HUES64 (cell line): ENCODE results near the gene PAQR4.
"Not testable (repeated sequence)": the region's sequence is repeated elsewhere in the genome, so short reads cannot be mapped to it uniquely, and the experiment has no call there.

Experiments
- H3K27ac ChIP-seq: 2 replicates; pipeline ENCODE4 v1.7.0; 2013; ENCODE audit warnings: low read depth, low read length, inconsistent platforms
- H3K27me3 ChIP-seq: 2 replicates; pipeline ENCODE4 v1.6.1; 2013; ENCODE audit warnings: mild to moderate bottlenecking, low read length; ENCODE audit not compliant: insufficient read depth
- H3K36me3 ChIP-seq: 2 replicates; pipeline ENCODE4 v1.6.1; 2013; ENCODE audit warnings: mild to moderate bottlenecking, low read length; ENCODE audit not compliant: insufficient read depth
- H3K4me1 ChIP-seq: 2 replicates; pipeline ENCODE4 v1.6.1; 2013; ENCODE audit warnings: mild to moderate bottlenecking, low read length, moderate library complexity; ENCODE audit not compliant: insufficient read depth
- H3K4me3 ChIP-seq: 2 replicates; pipeline ENCODE4 v1.5.1; 2013; ENCODE audit warnings: mild to moderate bottlenecking, low read length, moderate library complexity
- H3K9ac ChIP-seq: 2 replicates; pipeline ENCODE4 v1.6.1; 2013; ENCODE audit warnings: mild to moderate bottlenecking, low read depth, low read length
- H3K9me3 ChIP-seq: 2 replicates; pipeline ENCODE4 v1.6.1; 2013; ENCODE audit warnings: low read depth, low read length; ENCODE audit not compliant: insufficient read depth
- WGBS: fragments of 150-250, 120-280 bp; methylation state at CpG from one replicate; pipeline ENCODE4 v1.1.7; 2013; ENCODE audit warnings: missing lambda C conversion rate; 5-methylcytosine and 5-hydroxymethylcytosine counted together

Gene PAQR4

DNA sequence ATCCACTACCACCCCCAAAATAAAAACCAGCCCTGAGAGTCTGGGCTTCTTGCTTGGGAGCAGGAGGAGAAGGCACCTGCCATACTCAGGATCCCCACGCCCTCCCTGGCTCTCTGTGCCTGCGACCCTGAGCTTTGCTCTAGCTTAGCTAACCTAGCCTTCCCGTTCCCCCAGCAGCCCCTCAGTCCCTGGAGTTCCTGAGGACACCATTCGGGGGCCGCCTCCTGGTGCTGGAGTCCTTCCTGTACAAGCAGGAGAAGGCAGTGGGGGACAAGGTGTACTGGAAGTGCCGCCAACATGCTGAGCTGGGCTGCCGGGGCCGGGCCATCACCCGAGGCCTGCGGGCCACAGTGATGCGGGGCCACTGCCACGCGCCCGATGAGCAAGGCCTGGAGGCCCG, 38.9 kb upstream of the PAQR4 start:
- Histone ChIP-seq H3K9ac (no peak overlapping the region), H3K27ac (no peak overlapping the region), H3K9me3 (no peaks in the 10 kb centered on the region), H3K4me3 (no peak overlapping the region), H3K27me3 (no peaks in the 10 kb centered on the region), H3K4me1 (peaks cover 5% of the 10 kb centered on the region), H3K36me3 (peaks cover 3% of the 10 kb centered on the region)
- 95% methylated on average over 15 of the region's 15 CpGs for WGBS

GRCh38 chr16:2931231-2931914, 37.8 kb upstream of the PAQR4 start:
- 93% methylated on average over 13 of the region's 13 CpGs for WGBS
- H3K9ac ChIP-seq: not testable (repeated sequence)

GRCh38 chr16:2933136-2933535, 36.0 kb upstream of the PAQR4 start:
- H3K4me3 ChIP-seq: no peak overlapping the region
- H3K36me3 ChIP-seq: peaks cover 3% of the 10 kb centered on the region
- no peak overlapping the region for H3K9ac ChIP-seq
- no peaks in the 10 kb centered on the region for H3K9me3 ChIP-seq
- H3K4me1 ChIP-seq: no peaks in the 10 kb centered on the region
- 95% methylated on average over 30 of the region's 30 CpGs for WGBS
- no peaks in the 10 kb centered on the region for H3K27me3 ChIP-seq
- no peak overlapping the region for H3K27ac ChIP-seq

More at GRCh38 chr16:2931231-2931914, 37.8 kb upstream of the PAQR4 start:
- H3K27ac ChIP-seq, H3K9me3 ChIP-seq, H3K4me1 ChIP-seq, H3K36me3 ChIP-seq, H3K4me3 ChIP-seq, H3K27me3 ChIP-seq: not testable (repeated sequence)

GRCh38 chr16:2933701-2934100, 35.4 kb upstream of the PAQR4 start:
- WGBS: 95% methylated on average over 22 of the region's 22 CpGs
- Histone ChIP-seq H3K4me1 (no peaks in the 10 kb centered on the region), H3K9ac (no peak overlapping the region), H3K27me3 (no peaks in the 10 kb centered on the region), H3K36me3 (peaks cover 3% of the 10 kb centered on the region), H3K9me3 (no peaks in the 10 kb centered on the region), H3K27ac (no peak overlapping the region), H3K4me3 (no peak overlapping the region)

DNA sequence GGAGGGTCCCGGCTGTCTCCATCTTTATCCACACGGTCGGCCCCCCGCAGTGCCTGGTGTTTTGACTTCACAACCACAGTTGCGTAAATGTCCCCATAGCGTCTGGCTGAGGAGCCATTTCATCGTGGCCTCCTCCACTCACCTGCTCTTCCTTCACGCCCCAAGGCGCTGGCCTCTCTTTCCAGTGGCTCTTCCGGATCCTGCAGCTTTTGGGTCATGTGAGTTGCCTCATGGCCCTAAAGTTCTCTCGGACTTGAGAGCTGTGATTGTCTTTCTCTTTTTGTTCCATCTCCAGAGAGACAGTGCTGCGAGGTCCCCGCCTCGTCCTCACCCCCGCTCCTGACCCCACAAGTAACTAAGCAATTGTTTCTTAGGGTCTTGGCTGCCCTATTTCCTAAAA, 34.7 kb upstream of the PAQR4 start:
- Histone ChIP-seq H3K9ac (no peak overlapping the region), H3K4me1 (no peaks in the 10 kb centered on the region), H3K27me3 (no peaks in the 10 kb centered on the region), H3K36me3 (peaks cover 8% of the 10 kb centered on the region), H3K27ac (no peak overlapping the region), H3K4me3 (no peak overlapping the region), H3K9me3 (no peaks in the 10 kb centered on the region)
- 94% methylated on average over 15 of the region's 15 CpGs for WGBS

DNA sequence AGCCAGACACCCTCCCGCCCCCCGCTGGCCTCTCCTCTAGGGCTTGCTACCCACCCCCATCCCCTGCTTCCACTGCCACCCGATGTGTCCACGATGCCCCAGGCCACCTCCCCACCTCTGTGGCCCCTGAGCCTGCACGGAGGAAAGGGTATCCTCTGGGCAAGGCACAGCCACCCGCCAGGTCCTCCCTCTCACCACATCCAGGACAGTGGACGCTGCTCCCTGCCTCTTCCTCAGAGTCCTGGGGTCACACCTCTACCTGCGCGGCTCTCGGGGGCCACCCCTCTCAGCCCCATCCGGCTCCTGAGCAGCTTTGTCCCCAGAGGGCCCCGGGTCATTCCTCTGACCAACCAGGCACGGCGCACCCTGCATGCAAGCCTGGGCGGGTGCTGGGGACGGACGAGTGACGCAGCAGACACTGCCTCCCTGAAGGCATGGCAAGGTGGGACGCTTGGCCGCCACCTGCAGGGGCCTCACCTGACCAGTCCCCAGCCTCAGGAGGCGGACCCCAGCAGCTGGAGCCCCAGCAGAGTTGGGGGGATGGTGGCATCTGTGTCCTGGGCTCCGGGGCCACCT, 32.6 kb upstream of the PAQR4 start:
- Histone ChIP-seq H3K9me3 (no peaks in the 10 kb centered on the region), H3K4me1 (no peaks in the 10 kb centered on the region), H3K36me3 (peaks cover 7% of the 10 kb centered on the region; the same call in 1 of the 2 replicates), H3K9ac (no peak overlapping the region), H3K27me3 (no peaks in the 10 kb centered on the region), H3K27ac (no peak overlapping the region), H3K4me3 (no peak overlapping the region)
- WGBS: 92% methylated on average over 22 of the region's 22 CpGs

DNA sequence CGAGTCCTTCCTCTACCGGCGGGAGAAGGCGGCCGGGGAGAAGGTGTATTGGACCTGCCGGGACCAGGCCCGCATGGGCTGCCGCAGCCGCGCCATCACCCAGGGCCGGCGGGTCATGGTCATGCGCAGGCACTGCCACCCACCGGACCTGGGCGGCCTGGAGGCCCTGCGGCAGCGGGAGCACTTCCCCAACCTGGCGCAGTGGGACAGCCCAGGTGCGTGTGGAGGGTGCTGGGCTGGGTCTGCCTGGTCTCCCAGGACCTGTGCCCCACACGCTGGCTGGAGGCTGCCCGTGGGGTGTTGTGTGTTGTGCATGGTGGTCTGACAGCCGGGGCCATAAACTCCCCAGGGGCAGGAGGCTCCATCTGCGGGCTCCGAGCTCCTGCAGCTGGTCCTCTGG, 32.0 kb upstream of the PAQR4 start:
- Histone ChIP-seq H3K27ac (no peak overlapping the region), H3K36me3 (peaks cover 7% of the 10 kb centered on the region; the same call in 1 of the 2 replicates), H3K4me1 (no peaks in the 10 kb centered on the region), H3K9me3 (no peaks in the 10 kb centered on the region), H3K9ac (no peak overlapping the region), H3K4me3 (no peak overlapping the region), H3K27me3 (no peaks in the 10 kb centered on the region)
- 96% methylated on average over 24 of the region's 24 CpGs for WGBS

- Histone ChIP-seq H3K27ac (no peak overlapping the region), H3K9me3 (no peaks in the 10 kb centered on the region), H3K4me3 (no peak overlapping the region), H3K4me1 (no peaks in the 10 kb centered on the region), H3K27me3 (no peaks in the 10 kb centered on the region), H3K9ac (no peak overlapping the region), H3K36me3 (peaks cover 9% of the 10 kb centered on the region; the same call in 1 of the 2 replicates)
- 97% methylated on average over 12 of the region's 12 CpGs for WGBS
Measured at GRCh38 chr16:2938206-2938605, 30.9 kb upstream of the PAQR4 start.

GRCh38 chr16:2939968-2940367, 29.2 kb upstream of the PAQR4 start:
- Histone ChIP-seq H3K27me3 (no peaks in the 10 kb centered on the region), H3K4me3 (no peak overlapping the region), H3K9ac (no peak overlapping the region), H3K4me1 (no peaks in the 10 kb centered on the region), H3K36me3 (peaks cover 9% of the 10 kb centered on the region; the same call in 1 of the 2 replicates), H3K9me3 (no peaks in the 10 kb centered on the region), H3K27ac (no peak overlapping the region)
- 86% methylated on average over 2 of the region's 2 CpGs for WGBS

DNA sequence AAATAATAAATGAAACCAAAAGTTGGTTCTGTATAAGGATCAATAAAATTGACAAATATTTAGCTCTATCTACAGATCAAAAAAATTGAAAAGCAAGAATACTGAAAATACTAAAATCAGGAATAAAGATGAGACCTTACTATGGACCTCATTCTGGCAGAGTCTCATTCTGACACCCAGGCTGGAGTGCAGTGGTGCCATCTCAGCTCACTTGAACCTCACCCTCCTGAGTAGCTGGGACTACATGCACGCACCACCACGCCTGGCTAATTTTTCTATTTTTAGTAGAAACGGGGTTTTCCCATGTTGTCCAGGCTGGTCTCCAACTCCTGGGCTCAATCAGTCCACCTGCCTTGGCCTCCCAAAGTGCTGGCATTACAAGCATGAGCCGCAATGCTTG, 27.1 kb upstream of the PAQR4 start:
- no peak overlapping the region for H3K9ac ChIP-seq
- H3K27me3 ChIP-seq: no peaks in the 10 kb centered on the region
- WGBS: 93% methylated on average over 4 of the region's 4 CpGs
- H3K36me3 ChIP-seq: peaks cover 9% of the 10 kb centered on the region; the same call in 1 of the 2 replicates
- H3K27ac ChIP-seq: no peak overlapping the region
- H3K9me3 ChIP-seq: no peaks in the 10 kb centered on the region
- no peak overlapping the region for H3K4me3 ChIP-seq
- H3K4me1 ChIP-seq: no peaks in the 10 kb centered on the region

DNA sequence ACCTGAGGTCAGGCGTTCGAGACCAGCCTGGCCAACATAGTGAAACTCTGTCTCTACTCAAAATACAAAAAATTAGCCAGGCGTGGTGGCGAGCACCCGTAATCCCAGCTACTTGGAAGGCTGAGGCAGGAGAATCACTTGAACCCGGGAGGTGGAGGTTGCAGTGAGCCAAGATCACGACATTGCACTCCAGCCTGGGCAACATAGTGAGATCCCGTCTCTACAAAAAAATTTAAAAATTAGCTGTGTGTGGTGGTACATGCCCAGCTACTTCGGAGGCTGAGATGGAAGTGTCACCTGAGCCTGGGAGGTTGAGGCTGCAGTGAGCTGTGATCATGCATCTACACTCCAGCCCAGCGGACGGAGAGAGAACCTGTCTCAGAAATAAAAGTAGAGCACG, 25.4 kb upstream of the PAQR4 start:
- H3K27ac ChIP-seq, H3K9ac ChIP-seq, H3K27me3 ChIP-seq, H3K36me3 ChIP-seq, H3K4me3 ChIP-seq, H3K4me1 ChIP-seq, H3K9me3 ChIP-seq: not testable (repeated sequence)
- 89% methylated on average over 12 of the region's 12 CpGs for WGBS
